HUES64 (cell line): Measurements from ENCODE around the gene FAM217A.

Source experiments
- H3K27ac ChIP-seq: 2 replicates; pipeline ENCODE4 v1.7.0; 2013; ENCODE audit warnings: low read depth, low read length, inconsistent platforms
- H3K27me3 ChIP-seq: 2 replicates; pipeline ENCODE4 v1.6.1; 2013; ENCODE audit warnings: mild to moderate bottlenecking, low read length; ENCODE audit not compliant: insufficient read depth
- H3K36me3 ChIP-seq: 2 replicates; pipeline ENCODE4 v1.6.1; 2013; ENCODE audit warnings: mild to moderate bottlenecking, low read length; ENCODE audit not compliant: insufficient read depth
- H3K4me1 ChIP-seq: 2 replicates; pipeline ENCODE4 v1.6.1; 2013; ENCODE audit warnings: mild to moderate bottlenecking, low read length, moderate library complexity; ENCODE audit not compliant: insufficient read depth
- H3K4me3 ChIP-seq: 2 replicates; pipeline ENCODE4 v1.5.1; 2013; ENCODE audit warnings: mild to moderate bottlenecking, low read length, moderate library complexity
- H3K9ac ChIP-seq: 2 replicates; pipeline ENCODE4 v1.6.1; 2013; ENCODE audit warnings: mild to moderate bottlenecking, low read depth, low read length
- H3K9me3 ChIP-seq: 2 replicates; pipeline ENCODE4 v1.6.1; 2013; ENCODE audit warnings: low read depth, low read length; ENCODE audit not compliant: insufficient read depth
- WGBS: fragments of 150-250, 120-280 bp; methylation state at CpG from one replicate; pipeline ENCODE4 v1.1.7; 2013; ENCODE audit warnings: missing lambda C conversion rate; 5-methylcytosine and 5-hydroxymethylcytosine counted together

The FAM217A gene

DNA sequence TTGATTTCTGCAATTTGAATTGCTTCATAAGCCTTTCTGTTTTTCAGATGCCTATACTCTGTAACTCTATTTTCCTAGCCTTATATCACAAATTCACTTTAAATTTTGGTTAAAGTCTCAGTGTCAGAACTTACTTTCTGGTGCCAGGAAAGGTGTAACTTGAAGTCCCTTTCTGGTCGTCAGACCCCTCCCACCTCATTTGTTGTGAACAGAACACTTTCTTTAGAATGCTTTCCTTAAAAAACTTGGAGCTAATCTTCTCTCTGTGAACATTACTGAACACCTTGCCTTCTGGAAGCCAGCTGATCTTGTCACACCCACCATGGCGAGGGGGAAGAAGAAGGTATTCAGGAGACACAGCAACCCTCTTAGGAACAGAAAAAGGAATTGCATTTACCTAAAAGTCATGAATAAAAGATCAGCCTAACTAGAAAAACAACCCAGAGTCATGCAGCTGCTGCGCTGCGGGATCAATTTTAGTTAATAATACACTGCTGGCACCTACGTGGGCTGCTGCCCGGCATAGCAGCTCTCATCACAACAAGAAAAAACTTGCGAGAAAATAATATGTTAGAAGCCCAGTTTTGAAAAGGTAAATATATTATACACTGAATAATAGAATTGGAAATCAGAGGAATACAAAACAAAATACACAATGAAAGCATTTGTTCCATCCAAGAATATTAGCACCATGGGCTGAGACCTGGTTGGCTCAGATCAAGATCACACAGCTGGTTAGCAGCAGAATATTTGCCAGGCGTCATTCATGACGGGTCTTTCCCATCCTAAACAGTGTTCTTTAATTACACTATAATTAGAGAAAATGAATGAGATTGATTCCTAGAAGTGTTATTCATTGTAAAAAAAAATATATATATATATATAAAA is 5.8 kb upstream of the FAM217A start:
- no peak overlapping the region for H3K9ac ChIP-seq
- H3K4me3 ChIP-seq: no peak overlapping the region
- H3K27me3 ChIP-seq: no peaks in the 10 kb centered on the region
- no peak overlapping the region for H3K27ac ChIP-seq
- WGBS: 89% methylated on average over 8 of the region's 9 CpGs
- no peaks in the 10 kb centered on the region for H3K9me3 ChIP-seq
- no peaks in the 10 kb centered on the region for H3K4me1 ChIP-seq
- H3K36me3 ChIP-seq: no peaks in the 10 kb centered on the region

DNA sequence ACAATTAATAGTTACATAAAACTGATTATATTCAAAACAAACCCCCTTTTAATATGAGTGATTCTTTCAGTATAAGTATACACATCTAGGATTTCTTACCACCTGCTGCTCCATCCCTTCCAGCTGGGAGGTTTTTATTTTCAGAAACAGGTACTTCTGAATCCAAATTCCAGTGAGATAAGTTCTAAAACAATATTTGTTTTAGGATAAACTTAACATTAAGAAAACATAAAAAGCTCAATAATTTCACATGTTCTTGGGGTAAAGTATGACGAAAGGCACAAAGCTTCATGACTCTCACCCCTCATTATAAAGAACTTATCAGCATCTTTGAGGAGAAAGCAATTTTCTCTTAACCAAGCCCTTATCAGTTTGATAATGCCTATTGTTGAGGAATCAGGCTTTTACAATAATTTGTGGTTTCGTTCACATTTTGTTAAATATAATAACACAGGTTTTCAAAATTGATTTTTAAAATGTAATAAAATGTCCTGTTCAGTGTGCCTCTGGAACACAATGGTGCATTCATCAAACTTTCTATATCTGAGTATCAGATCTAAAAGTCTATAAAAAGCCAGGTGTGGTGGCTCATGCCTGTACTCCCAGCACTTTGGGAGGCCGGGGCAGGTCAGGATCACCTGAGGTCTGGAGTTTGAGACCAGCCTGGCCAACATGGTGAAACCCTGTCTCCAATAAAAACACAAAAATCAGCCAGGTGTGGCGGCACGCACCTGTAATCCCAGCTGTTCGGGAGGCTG is 4.3 kb downstream of the FAM217A start:
- no peaks in the 10 kb centered on the region for H3K27me3 ChIP-seq
- WGBS: over 99% methylated on average over 5 of the region's 6 CpGs

DNA sequence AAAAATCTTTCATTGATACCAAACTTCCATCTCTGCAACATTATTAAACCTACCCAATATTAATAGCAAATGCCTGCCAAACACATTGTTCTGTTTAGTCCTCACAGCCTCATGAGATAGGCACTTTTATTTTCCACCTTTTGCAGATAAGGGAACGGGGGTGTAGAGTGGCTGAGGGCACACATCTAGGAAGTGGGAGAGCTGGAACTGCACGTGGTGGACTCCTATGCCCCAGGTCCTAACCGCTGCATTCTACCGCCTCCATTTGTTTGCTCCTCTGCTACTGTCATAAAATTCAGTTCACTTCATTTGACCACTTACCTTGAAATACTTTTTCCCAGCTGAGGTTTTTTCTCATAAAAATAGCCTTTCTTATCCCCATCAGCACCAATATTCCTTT is 7.6 kb downstream of the FAM217A start:
- WGBS: 79% methylated on average over 4 of the region's 4 CpGs

More for the DNA sequence above, 4.3 kb downstream of the FAM217A start:
- no peaks in the 10 kb centered on the region for H3K9me3 ChIP-seq
- no peaks in the 10 kb centered on the region for H3K4me1 ChIP-seq
- no peak overlapping the region for H3K27ac ChIP-seq
- H3K9ac ChIP-seq: no peak overlapping the region
- no peak overlapping the region for H3K4me3 ChIP-seq
- H3K36me3 ChIP-seq: no peaks in the 10 kb centered on the region

DNA sequence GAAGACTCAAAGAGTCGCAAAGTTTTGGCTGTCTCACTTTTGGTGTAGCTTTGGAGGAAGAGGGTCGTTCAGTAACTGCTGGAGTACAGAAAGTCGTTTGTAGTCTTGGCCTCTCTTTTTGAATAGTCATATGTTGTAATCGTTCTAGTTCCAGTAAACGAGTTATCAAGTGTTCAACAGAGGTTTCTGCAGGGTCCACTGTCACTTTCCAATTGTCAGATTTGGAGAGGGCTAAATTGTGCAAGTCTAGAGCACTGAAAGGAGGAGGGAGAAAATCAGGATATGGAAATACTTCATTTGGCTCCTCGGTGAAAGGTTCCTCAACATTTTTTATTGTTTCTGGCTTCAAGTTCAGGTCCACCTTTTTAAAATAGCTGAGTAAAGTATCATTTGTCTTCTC is 9.7 kb downstream of the FAM217A start:
- H3K9me3 ChIP-seq: no peaks in the 10 kb centered on the region

More for the DNA sequence above, 7.6 kb downstream of the FAM217A start:
- Histone ChIP-seq H3K4me3 (no peak overlapping the region), H3K36me3 (no peaks in the 10 kb centered on the region), H3K27me3 (no peaks in the 10 kb centered on the region), H3K4me1 (no peaks in the 10 kb centered on the region; the same call in none of the 2 replicates), H3K9ac (no peak overlapping the region), H3K27ac (no peak overlapping the region), H3K9me3 (no peaks in the 10 kb centered on the region)

DNA sequence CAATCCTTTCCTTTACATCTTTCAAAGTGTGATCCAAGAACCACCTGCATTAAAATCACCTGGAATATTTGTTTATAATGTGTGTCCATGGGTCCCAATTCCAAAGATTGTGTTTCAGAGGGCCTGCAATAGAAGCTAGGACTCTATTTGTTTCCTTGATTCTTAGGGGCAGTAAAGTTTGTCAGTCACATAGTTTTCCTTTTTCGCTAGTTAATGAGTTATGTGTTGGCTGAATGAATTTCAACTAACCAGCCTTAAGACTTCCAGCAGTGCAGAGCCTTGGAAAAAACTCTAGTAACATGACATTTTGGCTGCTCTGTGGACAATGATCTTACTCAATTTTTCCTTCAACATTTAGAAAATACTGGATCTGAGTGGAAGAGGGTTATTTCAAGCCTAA is 11.3 kb downstream of the FAM217A start:
- Histone ChIP-seq H3K36me3 (peaks cover 32% of the 10 kb centered on the region), H3K4me1 (no peaks in the 10 kb centered on the region; the same call in none of the 2 replicates), H3K27ac (no peak overlapping the region), H3K9me3 (no peaks in the 10 kb centered on the region), H3K9ac (no peak overlapping the region), H3K4me3 (no peak overlapping the region), H3K27me3 (no peaks in the 10 kb centered on the region)
- WGBS: no CpG with 5 or more reads among the region's 1 CpG

More for the DNA sequence above, 9.7 kb downstream of the FAM217A start:
- H3K27me3 ChIP-seq: no peaks in the 10 kb centered on the region
- H3K27ac ChIP-seq: no peak overlapping the region
- H3K4me3 ChIP-seq: no peak overlapping the region
- H3K36me3 ChIP-seq: peaks cover 16% of the 10 kb centered on the region
- no peaks in the 10 kb centered on the region; the same call in none of the 2 replicates for H3K4me1 ChIP-seq
- H3K9ac ChIP-seq: no peak overlapping the region
- WGBS: 95% methylated on average over 6 of the region's 6 CpGs

DNA sequence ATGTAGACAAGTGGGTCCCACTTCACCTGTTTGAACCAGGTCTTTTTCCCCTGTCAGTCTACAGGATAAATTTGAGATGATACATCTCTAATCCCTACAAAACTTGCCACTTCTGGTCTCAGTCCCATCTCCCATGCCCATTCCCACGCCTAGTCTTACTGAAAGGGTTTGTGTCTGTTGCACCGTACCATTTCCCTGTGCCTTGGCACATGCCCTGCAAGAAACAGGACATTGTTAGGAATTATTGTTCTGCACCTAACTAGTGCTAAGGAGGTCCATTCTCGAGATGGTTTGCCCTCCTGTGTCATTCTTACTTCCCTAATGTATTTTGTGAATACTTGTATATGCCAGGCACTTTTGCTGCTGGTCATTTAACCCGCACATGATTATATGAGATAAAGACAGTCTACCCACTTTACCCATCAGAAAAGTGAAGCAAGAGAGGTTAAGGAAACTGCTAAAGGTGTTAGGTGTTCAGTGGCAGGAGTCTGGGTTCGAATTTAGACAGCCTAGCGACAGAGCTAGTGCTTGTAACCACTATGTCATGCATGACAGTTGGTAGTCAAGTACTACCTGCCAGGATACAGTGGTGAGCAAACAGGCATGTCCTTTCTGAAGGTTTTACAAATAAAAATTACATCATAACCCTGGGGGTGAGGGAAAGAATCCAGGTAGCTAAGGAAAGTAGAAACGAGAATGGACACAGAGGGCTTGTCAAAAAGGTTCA is 12.7 kb downstream of the FAM217A start:
- peaks cover 47% of the 10 kb centered on the region for H3K36me3 ChIP-seq
- H3K27me3 ChIP-seq: no peaks in the 10 kb centered on the region
- no peak overlapping the region for H3K4me3 ChIP-seq
- no peak overlapping the region for H3K9ac ChIP-seq
- no peak overlapping the region for H3K27ac ChIP-seq
- WGBS: 91% methylated on average over 6 of the region's 7 CpGs
- no peaks in the 10 kb centered on the region for H3K9me3 ChIP-seq
- H3K4me1 ChIP-seq: no peaks in the 10 kb centered on the region; the same call in none of the 2 replicates

DNA sequence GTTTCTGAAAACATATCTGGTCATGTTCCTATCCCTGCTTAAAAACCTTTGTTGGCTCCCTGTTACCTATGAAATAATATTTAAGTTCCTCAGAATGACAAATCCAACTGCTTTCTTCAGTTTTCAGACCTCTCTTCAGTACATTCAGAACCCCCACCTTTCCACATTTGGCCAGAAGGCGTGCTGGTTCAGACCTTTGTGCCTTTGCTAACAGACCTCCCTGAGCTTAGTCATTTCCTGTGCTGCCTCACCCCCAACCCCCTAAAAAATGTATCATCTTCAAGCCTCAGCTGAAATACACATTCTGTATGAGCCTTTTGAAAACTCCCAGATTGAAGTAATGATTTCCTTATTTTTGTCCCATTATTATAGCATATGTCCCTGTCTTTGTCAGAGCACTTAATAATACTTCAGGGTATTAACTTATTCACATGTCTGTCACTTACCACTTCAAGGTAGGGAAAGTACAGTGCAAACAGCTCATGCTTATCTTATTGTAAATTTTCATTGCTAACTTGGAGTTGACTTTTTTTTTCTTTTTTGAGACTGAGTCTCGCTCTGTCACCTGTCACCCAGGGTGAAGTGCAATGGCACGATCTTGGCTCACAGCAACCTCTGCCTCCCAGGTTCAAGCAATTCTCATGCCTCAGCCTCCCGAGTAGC is 19.7 kb downstream of the FAM217A start:
- peaks cover 100% of the 10 kb centered on the region for H3K36me3 ChIP-seq
- peaks cover 6% of the 10 kb centered on the region for H3K4me1 ChIP-seq
- no peaks in the 10 kb centered on the region for H3K9me3 ChIP-seq
- H3K9ac ChIP-seq: no peak overlapping the region
- no peak overlapping the region; the same call in 1 of the 2 replicates for H3K27ac ChIP-seq
- 88% methylated on average over 4 of the region's 4 CpGs for WGBS
- H3K4me3 ChIP-seq: no peak overlapping the region
- no peaks in the 10 kb centered on the region for H3K27me3 ChIP-seq

DNA sequence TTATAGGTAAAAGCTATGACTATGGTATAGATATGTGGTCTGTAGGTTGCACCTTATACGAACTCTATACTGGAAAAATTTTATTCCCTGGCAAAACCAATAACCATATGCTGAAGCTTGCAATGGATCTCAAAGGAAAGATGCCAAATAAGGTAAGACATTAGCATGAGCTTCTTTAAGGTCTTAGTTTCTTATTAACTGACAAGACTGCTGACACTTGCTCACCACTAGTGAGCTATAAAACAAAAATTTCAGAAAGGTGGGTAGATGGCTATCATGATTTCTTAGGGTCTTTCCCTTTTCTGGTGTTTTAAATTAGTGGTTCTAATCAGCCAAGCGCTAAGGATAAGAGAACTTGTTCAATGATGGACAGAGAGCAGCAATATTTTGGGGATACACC is 21.9 kb downstream of the FAM217A start:
- WGBS: 99% methylated on average over 2 of the region's 2 CpGs
- H3K36me3 ChIP-seq: peaks cover 100% of the 10 kb centered on the region
- H3K4me3 ChIP-seq: no peak overlapping the region
- no peaks in the 10 kb centered on the region for H3K27me3 ChIP-seq
- H3K4me1 ChIP-seq: peaks cover 6% of the 10 kb centered on the region
- no peak overlapping the region for H3K9ac ChIP-seq
- no peaks in the 10 kb centered on the region for H3K9me3 ChIP-seq
- no peak overlapping the region for H3K27ac ChIP-seq

DNA sequence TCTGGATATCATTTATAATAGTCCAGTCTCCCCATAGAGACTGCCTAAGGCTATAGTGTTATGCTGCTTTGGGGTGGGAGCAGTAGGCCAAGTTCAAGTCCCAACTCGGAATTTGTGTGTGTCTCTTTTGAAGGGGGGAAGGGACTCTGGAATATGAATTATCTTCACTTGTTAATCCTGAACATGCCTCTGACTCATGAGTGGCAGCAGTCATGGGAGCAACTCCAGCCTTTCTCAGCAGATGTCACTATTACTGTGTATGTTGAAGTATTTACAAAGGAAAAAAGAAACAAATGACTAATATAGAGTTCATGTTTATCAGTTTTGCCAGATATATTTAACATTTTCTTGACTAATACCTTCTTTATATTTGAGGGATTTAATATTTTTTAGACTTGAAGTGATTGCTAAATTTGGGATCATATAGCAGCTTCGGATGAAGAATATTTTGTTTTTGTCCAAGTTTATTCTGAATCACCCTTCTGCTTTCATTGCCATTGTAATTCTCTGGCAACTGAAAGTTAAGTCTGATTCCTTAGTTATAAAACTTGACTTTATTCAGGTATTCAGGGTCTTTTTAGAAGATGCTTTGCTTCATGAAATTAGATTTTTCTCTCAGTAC is 23.4 kb downstream of the FAM217A start:
- H3K4me3 ChIP-seq: no peak overlapping the region
- H3K27me3 ChIP-seq: no peaks in the 10 kb centered on the region
- no peaks in the 10 kb centered on the region for H3K9me3 ChIP-seq
- WGBS: 91% methylated on average over 2 of the region's 2 CpGs
- peaks cover 6% of the 10 kb centered on the region for H3K4me1 ChIP-seq
- H3K9ac ChIP-seq: no peak overlapping the region
- H3K36me3 ChIP-seq: peaks cover 100% of the 10 kb centered on the region
- no peak overlapping the region for H3K27ac ChIP-seq

DNA sequence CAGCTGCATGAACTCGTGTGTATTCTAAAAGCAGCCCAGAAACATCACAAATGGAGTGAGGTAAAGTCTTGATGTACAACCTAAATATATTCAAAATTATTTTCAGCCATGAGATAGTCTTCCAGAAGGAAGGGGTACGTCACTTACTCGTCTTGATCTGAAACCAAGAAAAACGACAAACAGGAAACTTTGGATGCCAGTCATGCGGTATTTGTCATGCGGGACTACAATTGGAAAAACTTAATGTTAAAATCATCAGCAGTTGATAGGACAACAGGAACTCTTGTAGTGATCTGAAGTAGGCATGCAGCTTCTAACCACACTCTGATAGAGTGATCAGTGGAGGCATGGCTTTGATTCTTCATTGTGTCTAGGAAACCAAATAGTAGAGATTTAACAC is 29.7 kb downstream of the FAM217A start:
- Histone ChIP-seq H3K27ac (no peak overlapping the region), H3K4me1 (no peaks in the 10 kb centered on the region), H3K4me3 (no peak overlapping the region), H3K9ac (no peak overlapping the region), H3K27me3 (no peaks in the 10 kb centered on the region), H3K9me3 (no peaks in the 10 kb centered on the region), H3K36me3 (peaks cover 96% of the 10 kb centered on the region)
- 97% methylated on average over 6 of the region's 6 CpGs for WGBS
